ELF-1 (cell line): Measurements from ENCODE around the gene KNDC1.
"Not testable (repeated sequence)": the region's sequence is repeated elsewhere in the genome, so short reads cannot be mapped to it uniquely, and the experiment has no call there.

Experiments
- DNase-seq: peaks from one replicate; pipeline ENCODE4 v3.0.0-alpha.2; 2016; ENCODE audit warnings: low read depth, low spot score

Gene KNDC1

DNA sequence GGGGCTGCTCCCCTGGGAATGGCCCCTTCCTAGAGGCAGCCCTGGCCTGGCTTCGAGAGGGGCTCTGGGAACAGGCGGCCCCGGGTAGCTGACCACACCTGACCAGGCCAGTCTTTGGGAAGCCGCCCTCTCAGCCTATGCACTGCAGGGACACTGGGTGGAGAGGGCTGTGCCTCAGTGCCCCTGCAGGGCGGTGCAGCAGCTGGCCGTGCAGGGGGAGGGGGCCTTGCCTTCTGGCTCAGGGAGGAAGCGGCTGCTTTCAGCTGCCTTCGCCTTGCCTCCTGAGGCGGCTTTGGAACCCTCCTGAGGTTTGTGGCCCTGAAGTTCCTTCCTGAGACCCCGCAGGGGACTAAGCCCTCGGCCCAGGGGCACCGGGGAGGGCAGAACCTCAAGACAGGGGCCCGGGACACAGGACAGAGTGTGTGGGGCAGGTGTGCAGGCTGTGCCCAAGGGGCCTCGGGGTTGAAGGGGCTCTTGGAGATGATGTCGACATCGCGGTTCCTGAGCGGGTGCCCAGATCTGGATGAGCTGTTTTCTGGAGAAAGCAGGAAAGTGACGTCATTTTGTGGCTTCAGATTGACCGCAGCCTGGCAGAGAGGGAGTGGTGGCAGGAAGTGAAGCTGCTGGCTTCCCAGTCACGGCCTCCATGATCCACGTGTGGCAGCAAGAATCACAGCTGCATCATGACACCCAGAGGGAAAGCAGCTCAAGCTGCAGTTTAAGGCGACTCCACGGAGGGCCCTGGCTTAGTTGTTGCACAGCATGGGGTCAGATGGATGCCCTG, 99.0 kb downstream of the KNDC1 start:
- DNase-seq: no peak

DNA sequence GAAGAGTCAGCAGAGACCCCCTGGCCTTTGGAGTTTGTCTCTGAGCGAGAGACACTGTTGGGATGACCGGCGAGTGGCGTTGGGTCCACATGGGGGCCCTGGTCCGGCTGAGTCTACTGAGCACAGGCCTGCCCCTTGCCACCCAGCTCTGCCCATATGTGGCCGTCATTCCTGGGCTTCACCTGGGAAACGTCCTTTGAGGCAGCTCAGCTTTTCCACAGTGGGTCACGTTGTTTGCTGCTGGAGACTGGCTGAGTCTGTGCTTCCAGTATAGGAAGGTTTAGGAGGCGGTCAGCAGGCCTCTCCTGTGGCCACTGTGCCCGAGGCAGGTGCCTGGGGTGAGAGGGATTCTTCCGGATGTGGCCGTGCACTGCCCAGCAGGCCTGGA, 99.6 kb downstream of the KNDC1 start:
- no peak for DNase-seq

DNA sequence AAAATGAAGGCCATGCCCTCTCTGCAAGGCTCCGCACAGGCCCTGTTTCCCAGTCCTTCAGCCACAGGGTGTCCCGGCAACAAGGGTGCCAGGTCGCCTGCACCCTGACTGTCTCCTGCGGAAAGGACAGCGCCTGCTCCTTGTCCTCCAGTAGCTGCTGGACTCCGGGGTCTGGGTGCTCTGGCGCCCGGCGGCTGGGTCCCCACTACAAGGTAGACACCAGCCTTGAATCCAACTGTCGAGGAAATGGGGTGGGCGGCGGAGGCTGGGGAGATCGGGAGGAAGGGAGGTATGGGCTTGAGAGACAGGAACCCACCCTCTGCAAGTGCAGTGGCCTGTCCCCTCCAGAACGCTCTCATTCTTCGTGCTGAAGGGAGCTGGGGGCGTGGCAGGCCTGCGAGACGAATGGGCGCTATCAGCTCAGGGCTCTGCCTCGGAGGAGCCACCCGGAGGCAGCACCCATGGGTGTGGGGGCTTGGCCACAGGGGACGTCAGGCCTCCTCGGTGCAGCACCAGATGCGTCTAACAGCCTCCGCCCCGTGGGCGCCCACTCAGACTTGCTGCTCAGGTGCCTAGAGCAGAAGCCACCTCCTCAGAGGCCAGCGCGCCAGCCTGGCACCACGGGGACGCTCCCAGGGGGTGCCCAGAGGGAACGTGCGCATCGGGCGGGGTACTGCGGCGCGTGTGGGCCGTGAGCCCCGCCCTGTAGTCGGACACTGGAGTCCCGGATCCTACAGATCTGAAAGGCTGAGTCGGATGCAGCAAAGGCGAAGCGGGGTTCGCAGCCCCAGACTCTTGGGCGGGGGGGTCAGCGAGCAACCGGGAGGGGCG, 101.1 kb downstream of the KNDC1 start:
- no peak for DNase-seq

DNA sequence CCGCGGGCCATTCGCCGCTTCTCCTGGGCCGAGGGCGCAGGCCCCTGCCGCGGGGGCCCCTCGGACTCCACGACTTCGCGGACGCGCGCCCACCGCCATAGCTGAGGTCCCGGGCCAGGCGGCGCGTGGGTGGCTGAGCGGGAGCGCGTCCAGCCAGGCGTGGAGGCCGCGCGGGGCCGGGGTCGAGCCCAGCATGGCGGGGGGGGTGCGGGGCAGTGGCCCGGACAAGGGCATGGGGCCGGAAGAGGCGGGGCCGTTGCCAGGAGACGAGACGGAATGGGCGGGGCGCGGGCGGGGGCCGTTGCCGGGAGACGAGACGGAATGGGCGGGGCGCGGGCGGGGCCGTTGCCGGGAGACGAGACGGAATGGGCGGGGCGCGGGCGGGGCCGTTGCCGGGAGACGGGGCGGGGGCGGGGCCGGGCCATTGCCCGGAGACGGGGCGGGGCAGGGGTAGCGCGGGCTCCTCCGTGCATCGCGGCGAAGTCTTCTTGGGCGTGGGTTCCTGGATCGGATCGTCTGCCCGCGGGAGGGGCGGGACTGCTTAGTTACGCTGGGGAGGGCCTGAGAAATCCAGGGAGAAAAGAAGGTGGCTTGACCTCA, 101.8 kb downstream of the KNDC1 start:
- no peak for DNase-seq

DNA sequence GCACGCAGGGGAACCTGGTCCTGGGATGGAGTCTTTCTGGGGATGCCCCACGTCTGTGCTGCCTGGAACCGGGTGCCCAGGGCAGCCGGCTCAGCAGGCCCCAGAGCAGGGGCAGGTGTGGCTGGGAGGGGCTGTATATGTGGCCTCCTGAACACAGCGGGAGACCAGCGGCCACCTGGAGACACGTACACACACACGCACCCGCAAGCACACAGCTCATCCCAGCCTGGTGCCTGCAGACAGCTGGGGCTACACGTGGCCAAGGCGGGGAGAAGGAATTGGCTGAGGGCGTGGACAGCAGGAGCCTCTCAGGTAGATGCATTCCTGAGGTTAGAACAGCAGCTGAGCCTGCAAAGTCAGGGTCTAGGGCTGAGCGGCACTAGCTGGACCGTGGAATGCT, 102.7 kb downstream of the KNDC1 start:
- DNase-seq: no peak

GRCh38 chr10:133263674-133264073, 103.7 kb downstream of the KNDC1 start:
- DNase-seq: no peak

GRCh38 chr10:133264461-133264860, 104.4 kb downstream of the KNDC1 start:
- DNase-seq: no peak

GRCh38 chr10:133265052-133265451, 105.0 kb downstream of the KNDC1 start:
- not testable (repeated sequence) for DNase-seq

DNA sequence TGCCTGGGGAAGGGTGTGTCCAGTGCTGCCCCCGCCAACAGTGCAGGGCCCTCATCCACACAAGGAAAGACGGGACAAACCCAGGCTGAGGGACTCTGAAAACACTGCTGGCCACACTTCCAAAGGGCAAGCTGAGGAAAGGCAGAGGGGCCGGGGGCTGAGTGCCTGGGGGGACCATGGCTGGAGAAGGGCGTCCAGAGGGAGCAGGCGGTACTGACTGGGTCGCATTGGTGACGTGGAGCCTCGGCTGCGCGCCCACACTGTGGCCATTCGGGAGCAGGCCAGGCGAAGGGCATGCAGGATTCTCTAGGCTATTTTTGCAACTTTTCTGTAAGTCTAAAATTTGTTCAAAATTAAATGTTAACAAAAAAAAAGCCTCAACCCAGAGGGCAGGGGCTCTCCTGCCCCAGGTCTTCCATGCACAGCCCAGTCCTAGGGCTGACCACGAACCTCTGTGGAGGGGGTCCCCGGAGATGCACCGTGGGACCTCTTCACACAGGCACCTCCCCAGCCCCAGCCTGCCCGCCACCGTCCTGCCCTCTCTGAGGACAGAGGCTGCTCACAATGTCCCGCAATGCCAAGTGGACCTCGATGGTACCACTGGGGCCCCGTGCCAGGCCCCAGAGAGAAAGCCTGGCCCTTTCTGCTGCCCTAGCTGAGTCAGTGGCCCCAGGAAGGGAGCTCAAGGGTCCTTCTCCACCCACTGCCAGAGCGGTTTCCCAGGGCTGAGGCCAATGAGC, 106.2 kb downstream of the KNDC1 start:
- no peak for DNase-seq

DNA sequence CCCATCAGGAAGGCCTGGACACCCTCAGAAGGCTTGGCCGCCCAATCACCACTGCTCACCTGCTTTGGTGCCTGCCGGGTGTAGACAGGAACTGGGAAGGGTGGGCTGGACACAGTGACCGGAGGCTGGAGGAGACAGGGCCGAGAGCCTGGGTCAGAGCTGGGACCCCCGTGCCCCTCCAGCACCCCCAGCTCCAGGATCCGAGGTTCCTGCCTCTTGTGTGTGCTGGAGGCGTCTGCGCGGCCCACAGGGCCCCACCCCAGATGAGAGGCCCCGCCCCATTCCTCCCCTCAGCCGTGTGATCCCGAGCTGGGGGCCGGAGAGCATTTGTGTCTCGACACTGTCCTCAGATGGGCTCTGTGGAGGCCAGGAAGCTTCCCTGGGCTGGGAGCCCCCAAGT, 107.3 kb downstream of the KNDC1 start:
- no peak for DNase-seq

GRCh38 chr10:133267829-133268228, 107.8 kb downstream of the KNDC1 start:
- DNase-seq: no peak

DNA sequence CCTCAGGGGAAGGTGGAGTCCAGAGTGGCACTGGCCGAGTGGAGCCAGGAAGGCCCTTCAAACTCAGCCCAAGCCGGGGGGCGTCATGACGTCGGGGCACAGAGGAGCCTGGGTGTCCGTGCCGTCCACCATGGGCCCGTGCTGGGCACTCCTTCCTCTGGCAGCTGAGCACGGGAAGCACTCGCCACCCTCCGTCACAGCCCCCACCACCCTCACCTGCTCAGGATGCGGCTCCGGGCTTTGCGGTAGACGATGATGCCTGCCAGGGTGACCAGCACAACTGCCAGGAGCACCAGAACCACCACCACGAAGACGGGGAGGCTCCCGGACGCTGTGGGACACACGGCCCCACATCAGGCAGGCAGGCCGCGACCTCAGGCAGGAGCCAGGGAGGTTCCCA, 108.5 kb downstream of the KNDC1 start:
- no peak for DNase-seq

GRCh38 chr10:133269367-133269766, 109.3 kb downstream of the KNDC1 start:
- DNase-seq: no peak

DNA sequence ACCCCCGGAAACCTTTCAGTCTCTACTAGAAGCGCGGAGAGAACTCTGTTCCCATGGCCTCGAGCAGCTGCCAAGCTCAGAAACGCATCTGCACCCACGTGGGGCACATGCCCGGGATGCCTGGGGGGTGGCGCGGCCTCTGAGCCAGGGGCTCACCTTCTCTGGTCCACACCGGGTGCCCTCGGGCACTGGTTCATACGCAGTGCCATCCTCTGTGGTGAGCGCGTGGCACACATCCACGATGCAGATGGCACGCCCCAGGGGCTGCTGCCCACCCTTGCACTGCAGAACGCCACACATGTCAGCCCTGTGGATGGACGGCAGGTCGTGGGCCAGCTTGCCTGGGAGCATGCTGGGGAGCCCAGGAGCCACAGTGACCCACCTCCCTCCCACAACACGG, 110.2 kb downstream of the KNDC1 start:
- DNase-seq: no peak

DNA sequence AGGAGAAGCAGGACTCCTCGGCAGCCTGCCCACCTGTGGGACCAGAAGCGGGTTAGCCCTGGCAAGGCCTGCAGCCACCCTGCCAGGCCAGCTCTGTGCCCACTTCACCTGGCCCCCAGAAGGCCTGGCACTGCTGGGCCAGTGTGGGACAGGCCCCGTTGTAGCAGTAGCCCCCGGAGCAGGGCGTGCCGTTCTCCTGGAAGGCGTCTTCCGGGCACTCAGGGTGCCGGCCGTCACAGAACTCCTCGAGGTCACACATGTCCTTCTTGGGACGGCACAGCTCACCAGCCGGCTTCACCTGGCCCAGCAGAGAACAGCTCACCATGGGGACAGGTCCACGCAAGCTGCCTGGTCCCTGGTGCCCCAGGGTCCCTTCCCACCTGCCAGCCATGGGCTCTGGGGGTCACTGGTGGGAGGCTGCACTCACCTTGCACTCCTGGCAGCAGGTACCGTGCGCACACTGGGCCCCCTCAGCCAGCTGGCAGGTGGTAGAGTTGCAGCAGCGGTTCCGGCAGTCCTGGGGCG, 110.8 kb downstream of the KNDC1 start:
- DNase-seq: no peak

GRCh38 chr10:133271521-133272300, 111.7 kb downstream of the KNDC1 start:
- no peak for DNase-seq

- no peak for DNase-seq
These were observed 112.4 kb downstream of the KNDC1 start for GRCh38 chr10:133272301-133272963.

DNA sequence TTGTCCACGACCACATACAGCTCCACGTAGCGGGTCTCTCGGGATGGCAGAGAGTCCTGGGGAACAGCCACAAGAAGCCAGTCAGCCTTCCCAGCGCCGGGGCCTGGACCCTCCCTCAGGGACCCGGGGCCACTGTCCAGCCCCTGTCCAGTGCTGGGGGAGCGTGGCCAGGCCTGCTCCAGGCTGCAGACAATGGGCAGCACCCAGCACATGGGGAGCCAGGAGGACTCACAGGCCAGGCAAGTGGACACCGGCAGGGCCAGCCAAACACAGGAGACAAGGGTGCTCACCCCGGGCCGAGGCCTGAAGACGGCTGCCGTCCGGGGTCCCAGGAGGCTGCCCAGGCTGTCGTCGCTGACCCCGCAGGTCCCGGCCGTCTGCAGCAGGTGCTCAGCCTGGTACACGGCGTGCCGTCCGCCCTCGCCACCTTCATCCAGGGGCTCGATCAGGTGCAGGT, 113.0 kb downstream of the KNDC1 start:
- DNase-seq: no peak

- DNase-seq: no peak
These were observed 113.6 kb downstream of the KNDC1 start for GRCh38 chr10:133273534-133274143.
